HepG2 (cell line): ENCODE measurements around the gene RHBDF2. TPM values are rescaled to one million over a fixed set of nuclear protein-coding genes. Genes with fewer than 3 reads are reported as not detected.

Experiments
- ARHGAP35 ChIP-seq: sonication (generic); formaldehyde crosslinking; IDR thresholded peaks from 2 replicates; pipeline ENCODE4 v1.9.0; 2022; ENCODE audit warnings: mild to moderate bottlenecking, inconsistent platforms, moderate library complexity, missing genetic modification reagents, borderline replicate concordance
- DR1 ChIP-seq: sonication (generic); formaldehyde crosslinking; IDR thresholded peaks from 2 replicates; pipeline ENCODE4 v1.8.0; 2021; ENCODE audit warnings: mild to moderate bottlenecking, missing genetic modification reagents, inconsistent platforms
- FOXC1 ChIP-seq: sonication (generic); formaldehyde crosslinking; IDR thresholded peaks from 2 replicates; pipeline ENCODE4 v1.8.0; 2022; ENCODE audit warnings: mild to moderate bottlenecking, missing genetic modification reagents, borderline replicate concordance
- KAT7 ChIP-seq: IDR thresholded peaks from 2 replicates; pipeline ENCODE4 v1.6.1; 2018; ENCODE audit warnings: borderline replicate concordance, missing compliant biosample characterization
- KLF16 ChIP-seq, 2 experiments: sonication (generic) in 1 of 2; formaldehyde crosslinking in 1 of 2; IDR thresholded peaks; 2 replicates each; pipeline versions ENCODE4 v1.6.1 to v1.8.0; 2016 to 2023; ENCODE audit warnings: missing genetic modification reagents in 2 of 2, missing compliant biosample characterization in 1 of 2
- MIXL1 ChIP-seq: IDR thresholded peaks from 2 replicates; pipeline ENCODE4 v1.6.1; 2016
- TAF15 ChIP-seq: fragments of 200-400 bp; formaldehyde crosslinking; IDR thresholded peaks from one replicate; pipeline ENCODE4 v1.6.1; 2018; ENCODE audit warnings: mild to moderate bottlenecking, low read depth, low read length; ENCODE audit not compliant: poor library complexity, severe bottlenecking
- TBX3 ChIP-seq: fragments of 450-650 bp; IDR thresholded peaks from 2 replicates; pipeline ENCODE4 v1.6.1; 2017; ENCODE audit warnings: antibody characterized with exemption, mild to moderate bottlenecking, inconsistent platforms, borderline replicate concordance
- ZFP1 ChIP-seq: IDR thresholded peaks from 2 replicates; pipeline ENCODE4 v1.6.1; 2016
- ZFYVE20 ChIP-seq: sonication (generic); formaldehyde crosslinking; IDR thresholded peaks from 2 replicates; pipeline ENCODE4 v1.8.0; 2023; ENCODE audit warnings: low read depth, mild to moderate bottlenecking, moderate library complexity, missing genetic modification reagents, borderline replicate concordance
- ZNF10 ChIP-seq: sonication (generic); formaldehyde crosslinking; IDR thresholded peaks from 2 replicates; pipeline ENCODE4 v1.4.0; 2020; ENCODE audit warnings: mild to moderate bottlenecking, low read depth, missing genetic modification reagents, borderline replicate concordance
- ZNF251 ChIP-seq: sonication (generic); formaldehyde crosslinking; IDR thresholded peaks from 2 replicates; pipeline ENCODE4 v1.9.0; 2021; ENCODE audit warnings: mild to moderate bottlenecking, missing genetic modification reagents
- ZNF552 ChIP-seq: sonication (generic); formaldehyde crosslinking; IDR thresholded peaks from 2 replicates; pipeline ENCODE4 v1.9.0; 2022; ENCODE audit warnings: missing genetic modification reagents, mild to moderate bottlenecking, borderline replicate concordance
- ZNF567 ChIP-seq: sonication (generic); formaldehyde crosslinking; IDR thresholded peaks from 2 replicates; pipeline ENCODE4 v1.8.1; 2023; ENCODE audit warnings: mild to moderate bottlenecking, missing genetic modification reagents, borderline replicate concordance
- ZNF580 ChIP-seq: IDR thresholded peaks from 2 replicates; pipeline ENCODE4 v1.6.1; 2016; ENCODE audit warnings: low read depth, borderline replicate concordance
- polyA plus RNA-seq, 8 experiments: library from polyadenylated mRNA; depleted of rRNA in 3 of 8; stranded (reverse) in 7 of 8; unstranded in 1 of 8; fragments of >200 nt; fragmentation: Illumina TruSeq in 4 of 8; extraction: Trizol in 4 of 8; gene quantifications; 2 replicates each; pipeline versions ENCODE4 v1.2.1 to v1.2.3, GENCODE V29; 2011 to 2016; ENCODE audit warnings: low read depth in 4 of 8, missing spikeins in 1 of 8, mixed read lengths in 1 of 8; ENCODE audit not compliant: insufficient read depth in 1 of 8
- total RNA-seq, 5 experiments: library from RNA; depleted of rRNA; stranded (reverse); fragments of >200 nt; fragmentation: Illumina TruSeq; extraction: Trizol; gene quantifications; 2 replicates each; pipeline ENCODE4 v1.2.3, GENCODE V29; 2016; ENCODE audit warnings: low read depth in 1 of 5
- TF ChIP-seq, protein P1 (sequence below): IDR thresholded peaks from 2 replicates; pipeline ENCODE4 v1.6.1; 2018; ENCODE audit warnings: missing genetic modification reagents
- TF ChIP-seq, protein P2 (sequence below): IDR thresholded peaks from 2 replicates; pipeline ENCODE4 v1.6.1; 2016; ENCODE audit warnings: missing compliant biosample characterization, missing genetic modification reagents, borderline replicate concordance
- TF ChIP-seq, protein P3 (sequence below): sonication (generic); formaldehyde crosslinking; IDR thresholded peaks from 2 replicates; pipeline ENCODE4 v1.8.1; 2023; ENCODE audit warnings: mild to moderate bottlenecking, inconsistent platforms, moderate library complexity, missing genetic modification reagents, borderline replicate concordance
- TF ChIP-seq, protein P4 (sequence below): sonication (generic); formaldehyde crosslinking; IDR thresholded peaks from 2 replicates; pipeline ENCODE4 v1.4.0; 2020; ENCODE audit warnings: mild to moderate bottlenecking, low read depth, missing genetic modification reagents
- TF ChIP-seq, protein P5 (sequence below): sonication (generic); formaldehyde crosslinking; IDR thresholded peaks from 2 replicates; pipeline ENCODE4 v1.5.1; 2020; ENCODE audit warnings: mild to moderate bottlenecking, missing genetic modification reagents, moderate library complexity

Gene RHBDF2
- total and polyA plus RNA-seq, 2 of the 13 experiments (the other 11 are each of a cell fraction or from before 2014, with no cell fraction given), result 7.8 to 24.2 TPM

- no peak for TF ChIP-seq FOXC1 (CRISPR knock-in tag)
- TF ChIP-seq ZFYVE20, result no peak
- no peak for TF ChIP-seq TBX3
- TF ChIP-seq, protein P1, sequence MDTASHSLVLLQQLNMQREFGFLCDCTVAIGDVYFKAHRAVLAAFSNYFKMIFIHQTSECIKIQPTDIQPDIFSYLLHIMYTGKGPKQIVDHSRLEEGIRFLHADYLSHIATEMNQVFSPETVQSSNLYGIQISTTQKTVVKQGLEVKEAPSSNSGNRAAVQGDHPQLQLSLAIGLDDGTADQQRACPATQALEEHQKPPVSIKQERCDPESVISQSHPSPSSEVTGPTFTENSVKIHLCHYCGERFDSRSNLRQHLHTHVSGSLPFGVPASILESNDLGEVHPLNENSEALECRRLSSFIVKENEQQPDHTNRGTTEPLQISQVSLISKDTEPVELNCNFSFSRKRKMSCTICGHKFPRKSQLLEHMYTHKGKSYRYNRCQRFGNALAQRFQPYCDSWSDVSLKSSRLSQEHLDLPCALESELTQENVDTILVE (CRISPR knock-in tag), result no peak
- TF ChIP-seq, protein P2, sequence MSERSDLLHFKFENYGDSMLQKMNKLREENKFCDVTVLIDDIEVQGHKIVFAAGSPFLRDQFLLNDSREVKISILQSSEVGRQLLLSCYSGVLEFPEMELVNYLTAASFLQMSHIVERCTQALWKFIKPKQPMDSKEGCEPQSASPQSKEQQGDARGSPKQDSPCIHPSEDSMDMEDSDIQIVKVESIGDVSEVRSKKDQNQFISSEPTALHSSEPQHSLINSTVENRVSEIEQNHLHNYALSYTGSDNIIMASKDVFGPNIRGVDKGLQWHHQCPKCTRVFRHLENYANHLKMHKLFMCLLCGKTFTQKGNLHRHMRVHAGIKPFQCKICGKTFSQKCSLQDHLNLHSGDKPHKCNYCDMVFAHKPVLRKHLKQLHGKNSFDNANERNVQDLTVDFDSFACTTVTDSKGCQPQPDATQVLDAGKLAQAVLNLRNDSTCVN, result peak; percentile 70; the same call in 1 of the 2 replicates
- no peak for TF ChIP-seq ZFP1
- TF ChIP-seq, protein P3, sequence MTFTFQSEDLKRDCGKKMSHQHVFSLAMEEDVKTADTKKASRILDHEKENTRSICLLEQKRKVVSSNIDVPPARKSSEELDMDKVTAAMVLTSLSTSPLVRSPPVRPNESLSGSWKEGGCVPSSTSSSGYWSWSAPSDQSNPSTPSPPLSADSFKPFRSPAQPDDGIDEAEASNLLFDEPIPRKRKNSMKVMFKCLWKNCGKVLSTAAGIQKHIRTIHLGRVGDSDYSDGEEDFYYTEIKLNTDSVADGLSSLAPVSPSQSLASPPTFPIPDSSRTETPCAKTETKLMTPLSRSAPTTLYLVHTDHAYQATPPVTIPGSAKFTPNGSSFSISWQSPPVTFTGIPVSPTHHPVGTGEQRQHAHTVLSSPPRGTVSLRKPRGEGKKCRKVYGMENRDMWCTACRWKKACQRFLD (CRISPR knock-in tag), result no peak
- 0 out of 2 replicates have a peak, but pooled peaks have one; percentile 12 for TF ChIP-seq MIXL1 (CRISPR knock-in tag)
- TF ChIP-seq TAF15, result no peak
- TF ChIP-seq ZNF552 (CRISPR knock-in tag), result no peak
- TF ChIP-seq ZNF580 (CRISPR knock-in tag), result peak; percentile 46; the same call in 1 of the 2 replicates
- TF ChIP-seq, protein P4, sequence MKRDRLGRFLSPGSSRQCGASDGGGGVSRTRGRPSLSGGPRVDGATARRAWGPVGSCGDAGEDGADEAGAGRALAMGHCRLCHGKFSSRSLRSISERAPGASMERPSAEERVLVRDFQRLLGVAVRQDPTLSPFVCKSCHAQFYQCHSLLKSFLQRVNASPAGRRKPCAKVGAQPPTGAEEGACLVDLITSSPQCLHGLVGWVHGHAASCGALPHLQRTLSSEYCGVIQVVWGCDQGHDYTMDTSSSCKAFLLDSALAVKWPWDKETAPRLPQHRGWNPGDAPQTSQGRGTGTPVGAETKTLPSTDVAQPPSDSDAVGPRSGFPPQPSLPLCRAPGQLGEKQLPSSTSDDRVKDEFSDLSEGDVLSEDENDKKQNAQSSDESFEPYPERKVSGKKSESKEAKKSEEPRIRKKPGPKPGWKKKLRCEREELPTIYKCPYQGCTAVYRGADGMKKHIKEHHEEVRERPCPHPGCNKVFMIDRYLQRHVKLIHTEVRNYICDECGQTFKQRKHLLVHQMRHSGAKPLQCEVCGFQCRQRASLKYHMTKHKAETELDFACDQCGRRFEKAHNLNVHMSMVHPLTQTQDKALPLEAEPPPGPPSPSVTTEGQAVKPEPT (CRISPR knock-in tag), result no peak
- TF ChIP-seq ZNF10 (CRISPR knock-in tag), result no peak
- no peak for TF ChIP-seq DR1 (CRISPR knock-in tag)
- TF ChIP-seq KLF16 (CRISPR knock-in tag; IDR thresholded peaks at IDR 0.05), result no peak
- no peak for TF ChIP-seq ZNF251 (CRISPR knock-in tag)
- no peak for TF ChIP-seq ARHGAP35 (CRISPR knock-in tag)
- no peak for TF ChIP-seq ZNF567 (CRISPR knock-in tag)
- TF ChIP-seq, protein P5, sequence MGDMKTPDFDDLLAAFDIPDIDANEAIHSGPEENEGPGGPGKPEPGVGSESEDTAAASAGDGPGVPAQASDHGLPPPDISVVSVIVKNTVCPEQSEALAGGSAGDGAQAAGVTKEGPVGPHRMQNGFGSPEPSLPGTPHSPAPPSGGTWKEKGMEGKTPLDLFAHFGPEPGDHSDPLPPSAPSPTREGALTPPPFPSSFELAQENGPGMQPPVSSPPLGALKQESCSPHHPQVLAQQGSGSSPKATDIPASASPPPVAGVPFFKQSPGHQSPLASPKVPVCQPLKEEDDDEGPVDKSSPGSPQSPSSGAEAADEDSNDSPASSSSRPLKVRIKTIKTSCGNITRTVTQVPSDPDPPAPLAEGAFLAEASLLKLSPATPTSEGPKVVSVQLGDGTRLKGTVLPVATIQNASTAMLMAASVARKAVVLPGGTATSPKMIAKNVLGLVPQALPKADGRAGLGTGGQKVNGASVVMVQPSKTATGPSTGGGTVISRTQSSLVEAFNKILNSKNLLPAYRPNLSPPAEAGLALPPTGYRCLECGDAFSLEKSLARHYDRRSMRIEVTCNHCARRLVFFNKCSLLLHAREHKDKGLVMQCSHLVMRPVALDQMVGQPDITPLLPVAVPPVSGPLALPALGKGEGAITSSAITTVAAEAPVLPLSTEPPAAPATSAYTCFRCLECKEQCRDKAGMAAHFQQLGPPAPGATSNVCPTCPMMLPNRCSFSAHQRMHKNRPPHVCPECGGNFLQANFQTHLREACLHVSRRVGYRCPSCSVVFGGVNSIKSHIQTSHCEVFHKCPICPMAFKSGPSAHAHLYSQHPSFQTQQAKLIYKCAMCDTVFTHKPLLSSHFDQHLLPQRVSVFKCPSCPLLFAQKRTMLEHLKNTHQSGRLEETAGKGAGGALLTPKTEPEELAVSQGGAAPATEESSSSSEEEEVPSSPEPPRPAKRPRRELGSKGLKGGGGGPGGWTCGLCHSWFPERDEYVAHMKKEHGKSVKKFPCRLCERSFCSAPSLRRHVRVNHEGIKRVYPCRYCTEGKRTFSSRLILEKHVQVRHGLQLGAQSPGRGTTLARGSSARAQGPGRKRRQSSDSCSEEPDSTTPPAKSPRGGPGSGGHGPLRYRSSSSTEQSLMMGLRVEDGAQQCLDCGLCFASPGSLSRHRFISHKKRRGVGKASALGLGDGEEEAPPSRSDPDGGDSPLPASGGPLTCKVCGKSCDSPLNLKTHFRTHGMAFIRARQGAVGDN (CRISPR knock-in tag), result peak; percentile 57
- no peak for TF ChIP-seq KAT7
Measured at GRCh38 chr17:76517638-76518038, 16.4 kb upstream of the RHBDF2 start (continued).
